Heart left ventricle (tissue), 16 donors: ENCODE data around the gene DOCK8. TPM values are rescaled to one million over a fixed set of nuclear protein-coding genes. Genes with fewer than 3 reads are reported as not detected.

ENCODE experiments used
- ATAC-seq, 4 donors: fragments of 200-7000 bp; cut with Tn5 transposase; one replicate each; pipeline ENCODE4 v1.9.1; 2020 to 2022; ENCODE audit warnings: moderate library complexity in 4 of 4, mild to moderate bottlenecking in 3 of 4, moderate number of reproducible peaks in 1 of 4
- DNase-seq, 5 donors: peaks; one replicate each; pipeline ENCODE4 v3.0.0-alpha.2; 2020
- H3K27ac ChIP-seq, 12 donors: fragments of 200-600 bp; sonication (generic) in 4 of 12; one replicate each; pipeline versions ENCODE4 v1.5.0 to v1.8.0; 2016 to 2022; ENCODE audit warnings: mild to moderate bottlenecking in 2 of 12
- H3K27me3 ChIP-seq, 9 donors: fragments of 200-600 bp; sonication (generic) in 2 of 9; one replicate each; pipeline versions ENCODE4 v1.5.1 to v1.8.0; 2016 to 2022; ENCODE audit warnings: mild to moderate bottlenecking in 3 of 9
- H3K36me3 ChIP-seq, 9 donors: fragments of 200-600 bp; sonication (generic) in 2 of 9; one replicate each; pipeline versions ENCODE4 v1.5.0 to v1.8.0; 2018 to 2022; ENCODE audit warnings: mild to moderate bottlenecking in 2 of 9
- H3K4me1 ChIP-seq, 12 donors: fragments of 200-600 bp; sonication (generic) in 4 of 12; one replicate each; pipeline versions ENCODE4 v1.5.0 to v1.8.0; 2016 to 2022; ENCODE audit warnings: mild to moderate bottlenecking in 3 of 12
- H3K4me3 ChIP-seq, 12 donors: fragments of 200-600 bp; sonication (generic) in 4 of 12; one replicate each; pipeline versions ENCODE4 v1.5.0 to v1.8.0; 2017 to 2022; ENCODE audit warnings: mild to moderate bottlenecking in 9 of 12, moderate library complexity in 4 of 12
- H3K9me3 ChIP-seq, 12 donors: fragments of 200-600 bp; sonication (generic) in 4 of 12; one replicate each; pipeline versions ENCODE4 v1.5.0 to v1.8.0; 2016 to 2022; ENCODE audit warnings: mild to moderate bottlenecking in 1 of 12
- POLR2A ChIP-seq, 2 donors: fragments of 450-650 bp; IDR thresholded peaks; one replicate each; pipeline ENCODE4 v1.6.1; 2017; ENCODE audit warnings: antibody characterized with exemption in 2 of 2, mild to moderate bottlenecking in 2 of 2, moderate library complexity in 2 of 2
- WGBS, 4 donors: extraction: QIAGEN DNeasy Blood & Tissue Kit in 2 of 4; methylation state at CpG; one replicate each; pipeline versions ENCODE4 v1.1.5 to v1.1.7; 2013 to 2018; 5-methylcytosine and 5-hydroxymethylcytosine counted together
- intact Hi-C, 10 donors: fragments of 100-400 bp; cut with DNase I; formaldehyde crosslinking; loops; one replicate each; pipeline versions ENCODE4 v1.11.1 to v1.14.2; 2022
- polyA plus RNA-seq, 2 donors: library from polyadenylated mRNA; stranded (reverse); fragments of 200-250 nt; gene quantifications; one replicate each; pipeline ENCODE4 v1.2.3, GENCODE V29; 2013
- total RNA-seq, 9 donors: library from RNA; depleted of rRNA in 2 of 9; stranded (reverse); fragments of >200 nt in 2 of 9; fragmentation: NEBNext Ultra II Directional in 3 of 9; extraction: Animal tissue kit (Norgen Biotek cat#: 25700) in 3 of 9; gene quantifications; one replicate each; pipeline versions ENCODE4 v1.1.0 to v1.2.4, GENCODE V29; 2016 to 2023
- TF ChIP-seq, protein P1 (sequence below), 12 donors: fragments of 200-600 bp; sonication (generic) in 4 of 12; IDR thresholded peaks; one replicate each; pipeline versions ENCODE4 v1.5.0 to v1.8.0; 2018 to 2022; ENCODE audit warnings: antibody characterized with exemption in 12 of 12, mild to moderate bottlenecking in 5 of 12
- donor health status: ischemic (EF 13 %, LVEDD 7.1; RV severe dilation, severe dysfunction).
- donor health status: healthy with polysubstance abuse.
- donor health status: DM: no; HTN: yes; CAD: no.
- donor health status: DM: no; HTN: no; CAD: no.
- donor health status: ischemic (EF 25% LVEDD 6.9; RV normal size, moderate dysfunction).
- donor health status: ischemic (EF 25% LVEDD 5.7; RV mildly dilated, moderate dysfunction).
- donor health status: healthy.
- donor health status: DM: yes; HTN: yes; CAD: no.
- donor health status: ischemic (EF 35%, LVEDD 5.7; RV mildly dilated, moderate dysfunction).
- donor health status: nonischemic (EF 11% LVEDD 7.7; RV severe dilation, severe dysfunction).
- donor health status: DM: yes; HTN: yes; CAD: no.
- donor health status: PGD.
- donor health status: ischemic (EF 29% LVEDD 5.4; RV normal size, mild dysfunction).
- donor health status: nonischemic (EF 23%, LVEDD 6.1; RV moderate dilation, normal function).

DOCK8 gene
- total and polyA plus RNA-seq, 11 donors, result 1.2 to 36.1 (median 2.4) TPM

DNA sequence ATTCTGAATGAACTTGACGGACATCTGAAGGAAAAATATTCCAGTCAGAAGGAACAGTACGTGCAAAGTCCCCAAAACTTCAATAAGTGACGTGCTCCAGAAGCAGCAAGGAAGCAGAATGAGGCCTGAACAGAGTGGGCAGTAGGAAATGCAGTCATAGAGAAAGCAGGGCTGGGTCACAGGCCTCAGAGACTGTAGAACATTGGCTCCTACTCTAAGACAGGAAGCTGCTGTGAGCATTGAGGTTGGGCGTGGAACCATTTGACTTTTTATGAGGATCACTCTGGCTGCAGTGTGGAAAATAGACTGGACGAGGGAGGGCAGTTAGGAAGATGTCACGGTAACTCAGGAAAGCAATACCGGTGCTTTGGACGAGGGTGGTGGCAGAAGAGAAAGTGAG lies 64.0 kb downstream of the DOCK8 start:
- Histone ChIP-seq H3K4me3 (no peak overlapping the region), H3K27ac (peak overlapping the region in 1 of 12 donors; percentile 77), H3K36me3 (peaks cover 0 to 24% (median 0%) of the 10 kb centered on the region in 9 donors), H3K27me3 (no peaks in the 10 kb centered on the region), H3K4me1 (peaks cover 0 to 74% (median 0%) of the 10 kb centered on the region in 12 donors), H3K9me3 (no peaks in the 10 kb centered on the region)
- ATAC-seq (peak in 3 of 4 donors; percentile 39 to 62 (median 49)), DNase-seq (peak in 1 of 5 donors; percentile 26)
- intact Hi-C loops, result loop anchor here in 1 of 10 donors (10.0 kb wide), 1 partner anchor 54 kb away; no protein-coding TSS in a partner anchor
- TF ChIP-seq POLR2A (IDR thresholded peaks at IDR 0.05), result no peak
- TF ChIP-seq, protein P1, sequence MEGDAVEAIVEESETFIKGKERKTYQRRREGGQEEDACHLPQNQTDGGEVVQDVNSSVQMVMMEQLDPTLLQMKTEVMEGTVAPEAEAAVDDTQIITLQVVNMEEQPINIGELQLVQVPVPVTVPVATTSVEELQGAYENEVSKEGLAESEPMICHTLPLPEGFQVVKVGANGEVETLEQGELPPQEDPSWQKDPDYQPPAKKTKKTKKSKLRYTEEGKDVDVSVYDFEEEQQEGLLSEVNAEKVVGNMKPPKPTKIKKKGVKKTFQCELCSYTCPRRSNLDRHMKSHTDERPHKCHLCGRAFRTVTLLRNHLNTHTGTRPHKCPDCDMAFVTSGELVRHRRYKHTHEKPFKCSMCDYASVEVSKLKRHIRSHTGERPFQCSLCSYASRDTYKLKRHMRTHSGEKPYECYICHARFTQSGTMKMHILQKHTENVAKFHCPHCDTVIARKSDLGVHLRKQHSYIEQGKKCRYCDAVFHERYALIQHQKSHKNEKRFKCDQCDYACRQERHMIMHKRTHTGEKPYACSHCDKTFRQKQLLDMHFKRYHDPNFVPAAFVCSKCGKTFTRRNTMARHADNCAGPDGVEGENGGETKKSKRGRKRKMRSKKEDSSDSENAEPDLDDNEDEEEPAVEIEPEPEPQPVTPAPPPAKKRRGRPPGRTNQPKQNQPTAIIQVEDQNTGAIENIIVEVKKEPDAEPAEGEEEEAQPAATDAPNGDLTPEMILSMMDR (IDR thresholded peaks at IDR 0.05), result no peak
- WGBS, 4 donors, result 59 to 66% (median 63%) methylated on average over 8 of the region's 8 CpGs

DNA sequence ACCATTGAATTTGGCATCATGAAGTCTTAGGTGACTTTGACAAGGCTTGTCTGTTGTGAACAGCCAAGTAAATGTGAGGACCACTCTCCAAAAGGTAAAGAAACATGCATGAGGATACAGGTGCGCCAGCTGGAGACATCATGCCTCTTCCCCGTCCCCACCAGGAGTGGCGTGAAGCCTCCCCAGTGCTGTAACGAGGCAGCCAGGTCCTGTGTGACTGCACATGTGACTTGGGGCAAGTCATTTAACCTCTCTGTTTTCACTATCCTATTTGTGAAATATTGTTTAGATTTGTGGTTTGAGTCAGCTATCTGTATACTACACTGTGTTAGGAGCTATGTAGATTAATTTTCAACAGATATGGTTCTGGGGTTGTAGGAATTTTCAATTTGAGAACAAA lies 65.0 kb downstream of the DOCK8 start:
- no peak for DNase-seq
- intact Hi-C loops, result loop anchor here in 1 of 10 donors (10.0 kb wide), 1 partner anchor 55 kb away; no protein-coding TSS in a partner anchor
- H3K36me3 ChIP-seq, result peaks cover 0 to 25% (median 0%) of the 10 kb centered on the region in 9 donors
- TF ChIP-seq, protein P1 (IDR thresholded peaks at IDR 0.05), result no peak
- TF ChIP-seq POLR2A (IDR thresholded peaks at IDR 0.05), result no peak
- no peak overlapping the region for H3K4me3 ChIP-seq
- peak overlapping the region in 1 of 12 donors; percentile 77 for H3K27ac ChIP-seq
- no peaks in the 10 kb centered on the region for H3K9me3 ChIP-seq
- no peaks in the 10 kb centered on the region for H3K27me3 ChIP-seq
- no peak for ATAC-seq
- whole genome bisulfite sequencing, 4 donors, result 62 to 87% (median 81%) methylated on average over 2 to 4 of the region's 4 CpGs
- H3K4me1 ChIP-seq, result peaks cover 0 to 66% (median 0%) of the 10 kb centered on the region in 12 donors

DNA sequence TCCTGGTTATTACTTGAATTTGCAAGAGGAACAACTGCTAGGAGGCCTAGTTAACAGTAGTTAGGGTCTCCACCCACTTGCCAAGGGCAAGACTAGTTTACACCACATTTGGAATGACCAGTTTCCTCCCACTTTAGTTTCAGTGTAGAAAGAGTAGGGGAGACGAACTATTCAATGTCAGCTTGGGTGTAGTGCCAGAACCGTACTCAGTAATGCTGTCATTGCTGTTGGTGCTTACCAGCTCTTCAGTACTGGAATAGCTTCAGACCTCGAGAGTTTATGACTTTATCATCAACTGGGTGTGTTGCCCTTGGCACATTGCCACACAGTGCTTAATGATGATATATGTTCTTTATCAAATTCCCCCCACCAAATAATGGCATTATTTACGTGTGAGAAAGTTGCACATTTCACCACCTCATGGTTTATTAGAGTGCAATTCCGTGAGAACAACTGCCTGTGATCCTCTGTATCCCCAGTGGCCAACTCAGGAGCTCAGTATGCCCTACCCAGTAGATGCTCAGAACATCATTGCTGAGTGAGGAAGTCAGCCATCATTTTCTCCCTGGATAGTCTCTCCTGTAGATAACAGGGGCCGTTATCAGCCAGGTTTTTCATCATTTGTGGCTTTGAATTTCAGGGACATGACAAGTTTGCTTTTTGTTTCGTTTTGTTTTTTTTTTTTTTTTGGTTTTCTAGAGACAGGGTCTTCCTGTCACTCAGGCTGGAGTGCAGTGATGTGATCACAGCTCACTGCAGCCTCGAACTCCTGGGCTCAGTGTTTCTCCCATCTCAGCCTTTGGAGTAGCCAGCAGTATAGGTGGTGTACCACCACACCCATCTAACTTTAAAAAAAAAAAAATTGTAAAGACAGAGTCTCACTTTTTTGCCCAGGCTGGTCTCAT lies 67.3 kb downstream of the DOCK8 start:
- TF ChIP-seq POLR2A (IDR thresholded peaks at IDR 0.05), result no peak
- TF ChIP-seq, protein P1 (IDR thresholded peaks at IDR 0.05), result no peak
- intact Hi-C loops, result no loop called here
- no peak for ATAC-seq

DNA sequence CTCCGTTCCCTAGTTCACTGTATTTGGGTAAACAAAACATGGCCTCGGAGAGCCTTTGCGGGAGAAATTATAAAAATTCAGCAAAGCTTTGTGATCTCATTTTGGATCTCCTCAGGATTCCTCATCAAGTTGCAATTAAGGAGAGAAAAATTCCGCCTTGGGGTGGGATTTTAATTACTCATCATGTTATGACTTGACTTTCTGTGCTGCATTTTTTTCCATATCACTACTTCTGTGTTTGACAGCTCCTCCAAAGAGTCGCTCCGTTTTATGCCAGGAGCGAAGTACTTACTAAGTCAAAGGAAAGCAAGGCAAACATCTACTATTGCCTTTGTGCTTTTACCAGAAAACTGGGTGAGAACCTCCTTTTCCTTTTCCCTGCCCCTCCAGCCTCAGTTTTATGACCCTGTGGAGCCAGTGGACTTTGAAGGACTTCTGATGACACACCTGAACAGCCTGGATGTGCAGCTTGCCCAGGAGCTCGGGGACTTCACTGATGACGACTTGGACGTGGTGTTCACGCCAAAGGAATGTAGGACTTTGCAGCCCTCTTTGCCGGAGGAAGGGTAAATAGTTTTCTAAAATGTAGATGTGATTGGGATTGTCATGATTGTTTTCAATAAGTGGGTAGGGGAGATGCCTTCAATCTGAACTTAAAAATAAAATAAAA lies 71.5 kb downstream of the DOCK8 start:
- DNase-seq (no peak), ATAC-seq (no peak)
- H3K27me3 ChIP-seq, result peaks cover 0 to 11% (median 0%) of the 10 kb centered on the region in 9 donors
- peaks cover 0 to 70% (median 0%) of the 10 kb centered on the region in 9 donors for H3K36me3 ChIP-seq
- 77 to 83% (median 78%) methylated on average over 12 of the region's 12 CpGs for WGBS, 4 donors
- intact Hi-C loops, result no loop called here
- TF ChIP-seq, protein P1 (IDR thresholded peaks at IDR 0.05), result no peak
- TF ChIP-seq POLR2A (IDR thresholded peaks at IDR 0.05), result no peak
- H3K9me3 ChIP-seq, result no peaks in the 10 kb centered on the region
- no peak overlapping the region for H3K27ac ChIP-seq
- H3K4me1 ChIP-seq, result peaks cover 0 to 21% (median 0%) of the 10 kb centered on the region in 12 donors
- no peak overlapping the region for H3K4me3 ChIP-seq

More for the DNA sequence above, 67.3 kb downstream of the DOCK8 start:
- H3K36me3 ChIP-seq, result peaks cover 0 to 46% (median 0%) of the 10 kb centered on the region in 9 donors
- peak overlapping the region in 1 of 12 donors; percentile 68 for H3K27ac ChIP-seq
- H3K27me3 ChIP-seq, result peaks cover 0 to 6% (median 0%) of the 10 kb centered on the region in 9 donors
- H3K4me1 ChIP-seq, result peaks cover 0 to 54% (median 0%) of the 10 kb centered on the region in 12 donors
- no peak for DNase-seq
- H3K9me3 ChIP-seq, result no peaks in the 10 kb centered on the region
- no peak overlapping the region for H3K4me3 ChIP-seq
- 31 to 38% (median 33%) methylated on average over 8 of the region's 8 CpGs for WGBS, 4 donors
